A549 (cell line): Measurements from ENCODE around the gene IMP3.

ENCODE experiments used
- EHMT2 ChIP-seq: fragments of 200-600 bp; sonication (generic); IDR thresholded peaks from 2 replicates; pipeline ENCODE4 v1.6.1; 2016; ENCODE audit warnings: antibody characterized with exemption, low read depth, mild to moderate bottlenecking, moderate library complexity
- EP300 ChIP-seq, 2 experiments: fragments of >200 bp; sonication (Bioruptor Twin); formaldehyde crosslinking; IDR thresholded peaks; 2 replicates in 1 of 2; 3 replicates in 1 of 2; pipeline ENCODE4 v1.6.1; 2016 to 2017
- ESRRA ChIP-seq: fragments of 150-350 bp; IDR thresholded peaks from 2 replicates; pipeline ENCODE4 v1.6.1; 2014; ENCODE audit warnings: mild to moderate bottlenecking, low read length, borderline replicate concordance
- FOXS1 ChIP-seq: fragments of 250-450 bp; sonication (Bioruptor Pico); IDR thresholded peaks from 2 replicates; pipeline ENCODE4 v1.5.0; 2020; ENCODE audit warnings: mild to moderate bottlenecking, moderate library complexity
- HOXA7 ChIP-seq: fragments of 250-450 bp; sonication (Bioruptor Pico); IDR thresholded peaks from 2 replicates; pipeline ENCODE4 v1.5.0; 2020; ENCODE audit warnings: mild to moderate bottlenecking, moderate library complexity
- KDM1A ChIP-seq: fragments of 200-600 bp; sonication (generic); IDR thresholded peaks from 2 replicates; pipeline ENCODE4 v1.6.1; 2016; ENCODE audit warnings: low read depth, mild to moderate bottlenecking
- MAFK ChIP-seq: fragments of 450-650 bp; IDR thresholded peaks from 2 replicates; pipeline ENCODE4 v1.6.1; 2014; ENCODE audit not compliant: partially characterized antibody
- RAD21 ChIP-seq, 2 experiments: fragments of >200 bp in 1 of 2; sonication (Bioruptor Twin) in 1 of 2; formaldehyde crosslinking in 1 of 2; IDR thresholded peaks in 1 of 2; conservative IDR thresholded peaks in 1 of 2; 2 replicates in 1 of 2; 3 replicates in 1 of 2; pipeline ENCODE4 v1.6.1; 2012 to 2018; ENCODE audit warnings: inconsistent platforms in 1 of 2
- SMC3 ChIP-seq: fragments of >200 bp; sonication (Bioruptor Twin); formaldehyde crosslinking; IDR thresholded peaks from 3 replicates; pipeline ENCODE4 v1.6.1; 2018; ENCODE audit warnings: inconsistent platforms
- TF ChIP-seq, protein P1 (sequence below): fragments of >200 bp; sonication (Bioruptor Twin); formaldehyde crosslinking; IDR thresholded peaks from 3 replicates; pipeline ENCODE4 v1.5.1; 2016
- TF ChIP-seq, protein P2 (sequence below): IDR thresholded peaks from 2 replicates; pipeline ENCODE4 v1.6.1; 2012
- TF ChIP-seq, protein P3 (sequence below): fragments of 200-600 bp; sonication (generic); IDR thresholded peaks from 2 replicates; pipeline ENCODE4 v1.6.1; 2016; ENCODE audit warnings: antibody characterized with exemption, mild to moderate bottlenecking, moderate library complexity

DNA sequence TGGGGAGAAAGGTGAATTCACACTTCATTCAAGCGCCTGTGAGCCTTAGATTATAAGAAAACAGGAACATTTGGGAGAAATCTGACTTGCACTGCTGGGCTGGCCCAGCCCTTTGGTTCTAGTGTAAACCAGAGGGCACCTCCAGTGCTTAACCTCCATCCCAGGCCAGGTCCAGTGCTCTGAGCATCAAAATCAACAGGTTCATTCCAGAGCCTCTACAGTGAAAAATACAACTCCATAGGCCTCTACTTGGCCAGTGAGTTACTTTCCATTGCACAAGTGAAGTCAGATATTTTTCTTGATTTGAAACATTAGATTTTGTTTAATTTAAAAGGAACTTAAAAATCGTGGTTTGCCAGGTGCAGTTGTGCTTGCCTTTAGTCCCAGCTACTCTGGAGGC, 17.5 kb downstream of the IMP3 start:
- TF ChIP-seq, protein P1, sequence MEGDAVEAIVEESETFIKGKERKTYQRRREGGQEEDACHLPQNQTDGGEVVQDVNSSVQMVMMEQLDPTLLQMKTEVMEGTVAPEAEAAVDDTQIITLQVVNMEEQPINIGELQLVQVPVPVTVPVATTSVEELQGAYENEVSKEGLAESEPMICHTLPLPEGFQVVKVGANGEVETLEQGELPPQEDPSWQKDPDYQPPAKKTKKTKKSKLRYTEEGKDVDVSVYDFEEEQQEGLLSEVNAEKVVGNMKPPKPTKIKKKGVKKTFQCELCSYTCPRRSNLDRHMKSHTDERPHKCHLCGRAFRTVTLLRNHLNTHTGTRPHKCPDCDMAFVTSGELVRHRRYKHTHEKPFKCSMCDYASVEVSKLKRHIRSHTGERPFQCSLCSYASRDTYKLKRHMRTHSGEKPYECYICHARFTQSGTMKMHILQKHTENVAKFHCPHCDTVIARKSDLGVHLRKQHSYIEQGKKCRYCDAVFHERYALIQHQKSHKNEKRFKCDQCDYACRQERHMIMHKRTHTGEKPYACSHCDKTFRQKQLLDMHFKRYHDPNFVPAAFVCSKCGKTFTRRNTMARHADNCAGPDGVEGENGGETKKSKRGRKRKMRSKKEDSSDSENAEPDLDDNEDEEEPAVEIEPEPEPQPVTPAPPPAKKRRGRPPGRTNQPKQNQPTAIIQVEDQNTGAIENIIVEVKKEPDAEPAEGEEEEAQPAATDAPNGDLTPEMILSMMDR = no peak
- TF ChIP-seq EP300 (IDR thresholded peaks at IDR 0.05) (no peak), RAD21 (conservative IDR thresholded peaks at IDR 0.05 in 1 of 2, IDR thresholded peaks at IDR 0.05 in 1 of 2) (no peak), HOXA7 (CRISPR knock-in tag) (no peak), SMC3 (no peak), FOXS1 (CRISPR knock-in tag) (no peak), EHMT2 (no peak), ESRRA (no peak), KDM1A (no peak), MAFK (no peak)
- TF ChIP-seq, protein P2, sequence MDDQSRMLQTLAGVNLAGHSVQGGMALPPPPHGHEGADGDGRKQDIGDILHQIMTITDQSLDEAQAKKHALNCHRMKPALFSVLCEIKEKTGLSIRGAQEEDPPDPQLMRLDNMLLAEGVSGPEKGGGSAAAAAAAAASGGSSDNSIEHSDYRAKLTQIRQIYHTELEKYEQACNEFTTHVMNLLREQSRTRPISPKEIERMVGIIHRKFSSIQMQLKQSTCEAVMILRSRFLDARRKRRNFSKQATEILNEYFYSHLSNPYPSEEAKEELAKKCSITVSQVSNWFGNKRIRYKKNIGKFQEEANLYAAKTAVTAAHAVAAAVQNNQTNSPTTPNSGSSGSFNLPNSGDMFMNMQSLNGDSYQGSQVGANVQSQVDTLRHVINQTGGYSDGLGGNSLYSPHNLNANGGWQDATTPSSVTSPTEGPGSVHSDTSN = no peak
- TF ChIP-seq, protein P3, sequence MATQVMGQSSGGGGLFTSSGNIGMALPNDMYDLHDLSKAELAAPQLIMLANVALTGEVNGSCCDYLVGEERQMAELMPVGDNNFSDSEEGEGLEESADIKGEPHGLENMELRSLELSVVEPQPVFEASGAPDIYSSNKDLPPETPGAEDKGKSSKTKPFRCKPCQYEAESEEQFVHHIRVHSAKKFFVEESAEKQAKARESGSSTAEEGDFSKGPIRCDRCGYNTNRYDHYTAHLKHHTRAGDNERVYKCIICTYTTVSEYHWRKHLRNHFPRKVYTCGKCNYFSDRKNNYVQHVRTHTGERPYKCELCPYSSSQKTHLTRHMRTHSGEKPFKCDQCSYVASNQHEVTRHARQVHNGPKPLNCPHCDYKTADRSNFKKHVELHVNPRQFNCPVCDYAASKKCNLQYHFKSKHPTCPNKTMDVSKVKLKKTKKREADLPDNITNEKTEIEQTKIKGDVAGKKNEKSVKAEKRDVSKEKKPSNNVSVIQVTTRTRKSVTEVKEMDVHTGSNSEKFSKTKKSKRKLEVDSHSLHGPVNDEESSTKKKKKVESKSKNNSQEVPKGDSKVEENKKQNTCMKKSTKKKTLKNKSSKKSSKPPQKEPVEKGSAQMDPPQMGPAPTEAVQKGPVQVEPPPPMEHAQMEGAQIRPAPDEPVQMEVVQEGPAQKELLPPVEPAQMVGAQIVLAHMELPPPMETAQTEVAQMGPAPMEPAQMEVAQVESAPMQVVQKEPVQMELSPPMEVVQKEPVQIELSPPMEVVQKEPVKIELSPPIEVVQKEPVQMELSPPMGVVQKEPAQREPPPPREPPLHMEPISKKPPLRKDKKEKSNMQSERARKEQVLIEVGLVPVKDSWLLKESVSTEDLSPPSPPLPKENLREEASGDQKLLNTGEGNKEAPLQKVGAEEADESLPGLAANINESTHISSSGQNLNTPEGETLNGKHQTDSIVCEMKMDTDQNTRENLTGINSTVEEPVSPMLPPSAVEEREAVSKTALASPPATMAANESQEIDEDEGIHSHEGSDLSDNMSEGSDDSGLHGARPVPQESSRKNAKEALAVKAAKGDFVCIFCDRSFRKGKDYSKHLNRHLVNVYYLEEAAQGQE = no peak
